PC-3 (cell line): Measurements from ENCODE around the gene PKDREJ.

ENCODE experiments used
- EZH2 ChIP-seq: fragments of 300-600 bp; sonication (generic); IDR thresholded peaks from one replicate; pipeline ENCODE4 v1.6.1; 2017; ENCODE audit warnings: antibody characterized with exemption, mild to moderate bottlenecking, low read length; ENCODE audit not compliant: unreplicated experiment
- TF ChIP-seq, protein P1 (sequence below): fragments of 300-600 bp; sonication (generic); conservative IDR thresholded peaks from 2 replicates; pipeline ENCODE4 v1.5.1; 2017; ENCODE audit warnings: antibody characterized with exemption, low read depth, mild to moderate bottlenecking, low read length

DNA sequence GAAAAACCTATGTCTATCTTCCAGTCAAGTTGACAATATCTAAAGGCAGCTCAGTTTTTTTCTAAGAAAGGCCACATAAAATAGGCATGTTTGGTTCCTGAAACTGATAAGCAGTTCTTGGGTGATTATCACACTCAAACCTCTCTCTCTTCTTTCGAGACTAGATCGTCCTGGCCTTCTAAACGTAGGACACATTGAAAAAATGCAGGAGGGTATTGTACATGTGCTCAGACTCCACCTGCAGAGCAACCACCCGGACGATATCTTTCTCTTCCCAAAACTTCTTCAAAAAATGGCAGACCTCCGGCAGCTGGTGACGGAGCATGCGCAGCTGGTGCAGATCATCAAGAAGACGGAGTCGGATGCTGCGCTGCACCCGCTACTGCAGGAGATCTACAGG is 28.2 kb downstream of the PKDREJ start:
- no peak for TF ChIP-seq EZH2
- TF ChIP-seq, protein P1, sequence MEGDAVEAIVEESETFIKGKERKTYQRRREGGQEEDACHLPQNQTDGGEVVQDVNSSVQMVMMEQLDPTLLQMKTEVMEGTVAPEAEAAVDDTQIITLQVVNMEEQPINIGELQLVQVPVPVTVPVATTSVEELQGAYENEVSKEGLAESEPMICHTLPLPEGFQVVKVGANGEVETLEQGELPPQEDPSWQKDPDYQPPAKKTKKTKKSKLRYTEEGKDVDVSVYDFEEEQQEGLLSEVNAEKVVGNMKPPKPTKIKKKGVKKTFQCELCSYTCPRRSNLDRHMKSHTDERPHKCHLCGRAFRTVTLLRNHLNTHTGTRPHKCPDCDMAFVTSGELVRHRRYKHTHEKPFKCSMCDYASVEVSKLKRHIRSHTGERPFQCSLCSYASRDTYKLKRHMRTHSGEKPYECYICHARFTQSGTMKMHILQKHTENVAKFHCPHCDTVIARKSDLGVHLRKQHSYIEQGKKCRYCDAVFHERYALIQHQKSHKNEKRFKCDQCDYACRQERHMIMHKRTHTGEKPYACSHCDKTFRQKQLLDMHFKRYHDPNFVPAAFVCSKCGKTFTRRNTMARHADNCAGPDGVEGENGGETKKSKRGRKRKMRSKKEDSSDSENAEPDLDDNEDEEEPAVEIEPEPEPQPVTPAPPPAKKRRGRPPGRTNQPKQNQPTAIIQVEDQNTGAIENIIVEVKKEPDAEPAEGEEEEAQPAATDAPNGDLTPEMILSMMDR, result no peak
